ENCODE results near the gene SOX4.

The SOX4 gene

DNA sequence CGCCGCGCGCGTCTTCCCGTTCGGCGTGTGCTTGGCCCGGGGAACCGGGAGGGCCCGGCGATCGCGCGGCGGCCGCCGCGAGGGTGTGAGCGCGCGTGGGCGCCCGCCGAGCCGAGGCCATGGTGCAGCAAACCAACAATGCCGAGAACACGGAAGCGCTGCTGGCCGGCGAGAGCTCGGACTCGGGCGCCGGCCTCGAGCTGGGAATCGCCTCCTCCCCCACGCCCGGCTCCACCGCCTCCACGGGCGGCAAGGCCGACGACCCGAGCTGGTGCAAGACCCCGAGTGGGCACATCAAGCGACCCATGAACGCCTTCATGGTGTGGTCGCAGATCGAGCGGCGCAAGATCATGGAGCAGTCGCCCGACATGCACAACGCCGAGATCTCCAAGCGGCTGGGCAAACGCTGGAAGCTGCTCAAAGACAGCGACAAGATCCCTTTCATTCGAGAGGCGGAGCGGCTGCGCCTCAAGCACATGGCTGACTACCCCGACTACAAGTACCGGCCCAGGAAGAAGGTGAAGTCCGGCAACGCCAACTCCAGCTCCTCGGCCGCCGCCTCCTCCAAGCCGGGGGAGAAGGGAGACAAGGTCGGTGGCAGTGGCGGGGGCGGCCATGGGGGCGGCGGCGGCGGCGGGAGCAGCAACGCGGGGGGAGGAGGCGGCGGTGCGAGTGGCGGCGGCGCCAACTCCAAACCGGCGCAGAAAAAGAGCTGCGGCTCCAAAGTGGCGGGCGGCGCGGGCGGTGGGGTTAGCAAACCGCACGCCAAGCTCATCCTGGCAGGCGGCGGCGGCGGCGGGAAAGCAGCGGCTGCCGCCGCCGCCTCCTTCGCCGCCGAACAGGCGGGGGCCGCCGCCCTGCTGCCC, 1.1 kb downstream of the SOX4 start (continued):
- no peak for TF ChIP-seq ZNF449 (tag by site-specific recombination; IDR thresholded peaks at IDR 0.05)
- TF ChIP-seq ZFHX2 (tag by site-specific recombination; conservative IDR thresholded peaks at IDR 0.05) = peak; percentile 76
- TF ChIP-seq ZFP37 (tag by site-specific recombination; IDR thresholded peaks at IDR 0.05) = peak; percentile 75
- no peak for TF ChIP-seq ZNF138 (tag by site-specific recombination; IDR thresholded peaks at IDR 0.05; ENCODE audit: borderline replicate concordance)
- peak; percentile 28; the same call in 1 of the 2 replicates for TF ChIP-seq ZNF280D (tag by site-specific recombination; IDR thresholded peaks at IDR 0.05)
- 0 out of 2 replicates have a peak, but pooled peaks have one; percentile 14 for TF ChIP-seq ZEB2 (tag by site-specific recombination; IDR thresholded peaks at IDR 0.05)
- TF ChIP-seq, protein P1, sequence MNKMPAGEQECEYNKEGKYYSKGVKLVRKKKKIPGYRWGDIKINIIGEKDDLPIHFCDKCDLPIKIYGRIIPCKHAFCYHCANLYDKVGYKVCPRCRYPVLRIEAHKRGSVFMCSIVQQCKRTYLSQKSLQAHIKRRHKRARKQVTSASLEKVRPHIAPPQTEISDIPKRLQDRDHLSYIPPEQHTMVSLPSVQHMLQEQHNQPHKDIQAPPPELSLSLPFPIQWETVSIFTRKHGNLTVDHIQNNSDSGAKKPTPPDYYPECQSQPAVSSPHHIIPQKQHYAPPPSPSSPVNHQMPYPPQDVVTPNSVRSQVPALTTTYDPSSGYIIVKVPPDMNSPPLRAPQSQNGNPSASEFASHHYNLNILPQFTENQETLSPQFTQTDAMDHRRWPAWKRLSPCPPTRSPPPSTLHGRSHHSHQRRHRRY (tag by site-specific recombination; IDR thresholded peaks at IDR 0.05) = peak; percentile 95
- no peak for TF ChIP-seq ZNF670 (tag by site-specific recombination; IDR thresholded peaks at IDR 0.05; ENCODE audit: low read depth)
- no peak for TF ChIP-seq ZNF677 (tag by site-specific recombination; IDR thresholded peaks at IDR 0.05)
- TF ChIP-seq ZNF394 (tag by site-specific recombination; IDR thresholded peaks at IDR 0.05; ENCODE audit: borderline replicate concordance) = peak; percentile 32; the same call in 1 of the 2 replicates
- 0 out of 2 replicates have a peak, but pooled peaks have one; percentile 26 for TF ChIP-seq WT1 (tag by site-specific recombination; IDR thresholded peaks at IDR 0.05)
- peak; percentile 55; the same call in 1 of the 2 replicates for TF ChIP-seq ZNF398 (tag by site-specific recombination; IDR thresholded peaks at IDR 0.05)
- no peak for TF ChIP-seq ZNF660 (tag by site-specific recombination; IDR thresholded peaks at IDR 0.05)
- TF ChIP-seq ZNF600 (tag by site-specific recombination; IDR thresholded peaks at IDR 0.05) = peak; percentile 53
- TF ChIP-seq, protein P2, sequence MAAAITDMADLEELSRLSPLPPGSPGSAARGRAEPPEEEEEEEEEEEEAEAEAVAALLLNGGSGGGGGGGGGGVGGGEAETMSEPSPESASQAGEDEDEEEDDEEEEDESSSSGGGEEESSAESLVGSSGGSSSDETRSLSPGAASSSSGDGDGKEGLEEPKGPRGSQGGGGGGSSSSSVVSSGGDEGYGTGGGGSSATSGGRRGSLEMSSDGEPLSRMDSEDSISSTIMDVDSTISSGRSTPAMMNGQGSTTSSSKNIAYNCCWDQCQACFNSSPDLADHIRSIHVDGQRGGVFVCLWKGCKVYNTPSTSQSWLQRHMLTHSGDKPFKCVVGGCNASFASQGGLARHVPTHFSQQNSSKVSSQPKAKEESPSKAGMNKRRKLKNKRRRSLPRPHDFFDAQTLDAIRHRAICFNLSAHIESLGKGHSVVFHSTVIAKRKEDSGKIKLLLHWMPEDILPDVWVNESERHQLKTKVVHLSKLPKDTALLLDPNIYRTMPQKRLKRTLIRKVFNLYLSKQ (tag by site-specific recombination; IDR thresholded peaks at IDR 0.05; ENCODE audit: borderline replicate concordance) = no peak
- TF ChIP-seq, protein P3, sequence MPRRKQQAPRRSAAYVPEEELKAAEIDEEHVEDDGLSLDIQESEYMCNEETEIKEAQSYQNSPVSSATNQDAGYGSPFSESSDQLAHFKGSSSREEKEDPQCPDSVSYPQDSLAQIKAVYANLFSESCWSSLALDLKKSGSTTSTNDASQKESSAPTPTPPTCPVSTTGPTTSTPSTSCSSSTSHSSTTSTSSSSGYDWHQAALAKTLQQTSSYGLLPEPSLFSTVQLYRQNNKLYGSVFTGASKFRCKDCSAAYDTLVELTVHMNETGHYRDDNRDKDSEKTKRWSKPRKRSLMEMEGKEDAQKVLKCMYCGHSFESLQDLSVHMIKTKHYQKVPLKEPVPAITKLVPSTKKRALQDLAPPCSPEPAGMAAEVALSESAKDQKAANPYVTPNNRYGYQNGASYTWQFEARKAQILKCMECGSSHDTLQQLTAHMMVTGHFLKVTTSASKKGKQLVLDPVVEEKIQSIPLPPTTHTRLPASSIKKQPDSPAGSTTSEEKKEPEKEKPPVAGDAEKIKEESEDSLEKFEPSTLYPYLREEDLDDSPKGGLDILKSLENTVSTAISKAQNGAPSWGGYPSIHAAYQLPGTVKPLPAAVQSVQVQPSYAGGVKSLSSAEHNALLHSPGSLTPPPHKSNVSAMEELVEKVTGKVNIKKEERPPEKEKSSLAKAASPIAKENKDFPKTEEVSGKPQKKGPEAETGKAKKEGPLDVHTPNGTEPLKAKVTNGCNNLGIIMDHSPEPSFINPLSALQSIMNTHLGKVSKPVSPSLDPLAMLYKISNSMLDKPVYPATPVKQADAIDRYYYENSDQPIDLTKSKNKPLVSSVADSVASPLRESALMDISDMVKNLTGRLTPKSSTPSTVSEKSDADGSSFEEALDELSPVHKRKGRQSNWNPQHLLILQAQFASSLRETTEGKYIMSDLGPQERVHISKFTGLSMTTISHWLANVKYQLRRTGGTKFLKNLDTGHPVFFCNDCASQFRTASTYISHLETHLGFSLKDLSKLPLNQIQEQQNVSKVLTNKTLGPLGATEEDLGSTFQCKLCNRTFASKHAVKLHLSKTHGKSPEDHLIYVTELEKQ (tag by site-specific recombination; IDR thresholded peaks at IDR 0.05; ENCODE audit: borderline replicate concordance) = no peak
- peak; percentile 69 for TF ChIP-seq FEZF1 (tag by site-specific recombination; IDR thresholded peaks at IDR 0.05)
- TF ChIP-seq ZNF596 (tag by site-specific recombination; IDR thresholded peaks at IDR 0.05) = 0 out of 2 replicates have a peak, but pooled peaks have one; percentile 2
